Measurements from ENCODE around the gene IQSEC1.

DNA sequence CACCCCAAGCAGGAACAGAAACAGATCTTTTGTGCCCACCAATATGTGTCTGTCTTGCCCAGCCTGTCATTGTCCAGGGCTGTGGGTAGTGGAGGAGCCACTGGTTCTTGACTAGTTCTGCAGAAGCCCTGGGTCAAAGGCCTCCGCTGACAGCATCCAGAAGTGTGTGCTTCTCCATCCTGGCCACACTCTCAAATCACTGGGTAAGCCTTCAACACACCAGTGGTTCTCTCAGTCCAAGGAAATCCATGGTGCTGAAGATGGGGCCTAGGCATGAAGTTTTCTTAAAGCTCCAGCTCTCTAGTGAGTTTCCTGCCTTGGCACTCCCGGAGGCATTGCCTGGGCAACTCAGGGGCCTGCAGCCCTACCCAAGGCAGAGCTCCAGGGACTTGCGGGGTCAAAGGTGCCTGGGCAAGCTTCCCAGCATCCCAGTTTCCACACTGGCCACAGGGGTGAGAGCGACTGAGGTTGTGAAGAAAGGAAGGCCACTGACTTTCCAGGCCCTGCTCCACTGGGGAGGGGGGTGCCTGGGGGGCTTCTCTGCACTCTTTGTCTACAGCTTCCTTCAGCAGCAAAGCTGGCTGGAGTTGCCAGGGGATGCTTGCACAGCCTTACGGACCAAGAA, 193.9 kb downstream of the IQSEC1 start:
- TF ChIP-seq CTCF (IDR thresholded peaks at IDR 0.05) (no peak), POLR2A (IDR thresholded peaks at IDR 0.05) (no peak)

Measured in Peyer's patch (tissue), 4 donors.